Activated T-cell treated with anti-CD3 and anti-CD28 coated beads, Interleukin-2, amount 50 U/mL, for 48 hours (primary cell): ENCODE results near the gene SYS1.

Experiments used
- DNase-seq, 2 experiments: peaks; one replicate each; pipeline ENCODE4 v3.0.0-alpha.2; 2020

SYS1 gene

DNA sequence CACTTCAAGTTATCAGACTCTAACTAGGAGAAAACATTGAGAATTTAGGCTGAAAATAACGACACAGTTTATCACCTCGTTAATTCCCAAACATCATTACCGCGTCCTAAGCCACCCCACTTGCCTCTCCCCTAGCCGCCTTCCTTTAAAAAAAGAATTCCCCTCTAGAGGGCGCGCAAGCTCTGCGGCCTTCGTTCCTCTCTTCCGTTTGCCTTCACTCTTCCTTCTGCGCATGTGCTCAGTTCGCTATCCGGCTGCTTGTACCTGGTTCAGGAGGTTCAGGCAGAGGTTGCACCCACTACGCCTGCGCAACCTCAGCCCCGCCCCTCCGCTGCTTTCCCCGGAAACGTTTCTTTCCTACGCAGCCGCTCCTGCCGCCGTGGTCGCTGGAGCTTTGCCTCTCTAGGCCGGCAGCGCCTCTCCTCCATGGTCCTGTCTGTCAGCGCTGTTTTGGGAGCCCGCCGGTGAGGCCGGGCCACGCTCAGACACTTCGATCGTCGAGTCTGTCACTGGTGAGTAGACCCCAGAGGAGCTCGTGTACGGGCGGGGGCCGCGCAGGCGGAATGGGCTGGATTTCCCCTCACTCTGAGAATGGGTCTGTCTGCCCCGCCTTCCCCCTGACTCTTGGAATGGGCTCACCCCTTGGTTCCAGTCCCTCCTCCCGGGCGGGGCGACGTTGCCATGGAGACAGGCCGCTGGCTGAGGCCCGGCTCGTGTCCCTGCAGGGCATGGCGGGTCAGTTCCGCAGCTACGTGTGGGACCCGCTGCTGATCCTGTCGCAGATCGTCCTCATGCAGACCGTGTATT lies at the start of gene SYS1:
Gene SYS1 (plus strand): TSS at position 353 of the 807 bp plus-strand sequence. CDS start 376 bp downstream, at position 729.
- peak; percentile 99 to 100 for DNase-seq

DNA sequence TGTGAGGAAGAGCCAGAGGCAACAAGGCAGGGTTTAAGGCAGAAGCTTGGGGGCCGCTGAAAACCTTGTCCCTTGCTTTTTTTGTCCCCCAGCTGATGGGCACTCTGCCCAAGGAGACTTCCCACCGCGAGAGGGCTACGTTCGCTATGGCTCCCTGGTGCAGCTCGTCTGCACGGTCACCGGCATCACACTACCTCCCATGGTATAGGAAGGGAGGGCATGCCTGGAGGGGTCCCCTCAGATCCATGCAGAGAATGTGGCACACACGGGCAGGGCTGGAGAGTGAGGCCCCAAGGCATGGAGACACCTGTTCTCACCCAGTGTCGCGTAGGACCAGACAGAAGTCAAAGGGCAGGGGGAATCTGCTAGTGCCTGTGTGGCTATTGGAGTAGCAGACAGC lies 49.0 kb upstream of the SYS1 start:
- no peak for DNase-seq

DNA sequence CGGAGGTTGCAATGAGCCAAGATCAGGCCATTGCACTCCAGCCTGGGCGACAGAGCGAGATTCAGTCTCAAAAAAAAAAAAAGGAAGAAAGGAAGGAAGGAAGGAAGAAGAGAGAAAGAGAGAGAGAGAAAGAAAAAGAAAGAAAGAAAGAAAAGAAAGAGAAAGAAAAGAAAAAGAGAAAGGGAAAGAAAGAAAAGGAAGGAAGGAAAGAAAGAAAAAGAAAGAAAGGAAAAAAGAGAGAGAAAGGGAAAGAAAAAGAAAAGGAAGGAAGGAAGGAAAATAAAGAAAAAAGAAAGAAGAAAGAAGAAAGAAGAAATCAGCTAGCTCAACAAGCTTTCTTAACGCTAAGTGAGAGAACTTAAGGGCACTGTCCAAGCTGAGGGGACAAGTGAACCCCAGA lies 47.3 kb upstream of the SYS1 start:
- DNase-seq: no peak

DNA sequence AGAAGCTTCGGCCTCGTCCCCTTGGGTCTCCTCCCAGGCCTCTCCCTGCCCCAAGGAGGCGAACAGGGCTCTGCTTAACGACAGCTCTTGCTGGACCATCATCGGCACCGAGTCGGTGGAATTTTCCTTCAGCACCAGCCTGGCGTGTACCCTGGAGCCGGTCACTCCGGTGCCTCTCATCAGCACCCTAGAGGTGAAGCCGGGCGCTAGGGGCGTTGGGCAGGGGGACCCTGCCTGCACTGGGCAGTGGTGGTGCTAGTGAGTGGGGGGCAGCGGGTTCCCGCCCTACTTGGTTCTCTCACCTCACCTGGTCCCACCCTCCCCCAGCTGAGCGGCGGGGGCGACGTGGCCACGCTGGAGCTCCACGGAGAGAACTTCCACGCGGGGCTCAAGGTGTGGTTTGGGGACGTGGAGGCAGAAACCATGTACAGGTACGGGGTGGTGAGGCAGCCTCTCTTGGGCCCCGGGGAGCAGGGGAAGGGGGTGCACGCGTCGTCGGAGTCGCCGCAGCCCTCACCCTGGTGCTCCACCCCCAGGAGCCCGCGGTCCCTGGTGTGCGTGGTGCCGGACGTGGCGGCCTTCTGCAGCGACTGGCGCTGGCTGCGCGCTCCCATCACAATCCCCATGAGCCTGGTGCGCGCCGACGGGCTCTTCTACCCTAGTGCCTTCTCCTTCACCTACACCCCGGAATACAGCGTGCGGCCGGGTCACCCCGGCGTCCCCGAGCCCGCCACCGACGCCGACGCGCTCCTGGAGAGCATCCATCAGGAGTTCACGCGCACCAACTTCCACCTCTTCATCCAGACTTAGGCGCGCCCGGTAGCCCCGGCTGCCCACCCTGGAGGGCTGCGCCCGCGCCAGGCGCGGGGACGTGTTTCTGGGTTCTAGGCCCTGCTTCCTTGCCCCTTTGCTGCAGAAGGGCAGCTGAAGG lies 46.5 kb upstream of the SYS1 start:
- no peak for DNase-seq

DNA sequence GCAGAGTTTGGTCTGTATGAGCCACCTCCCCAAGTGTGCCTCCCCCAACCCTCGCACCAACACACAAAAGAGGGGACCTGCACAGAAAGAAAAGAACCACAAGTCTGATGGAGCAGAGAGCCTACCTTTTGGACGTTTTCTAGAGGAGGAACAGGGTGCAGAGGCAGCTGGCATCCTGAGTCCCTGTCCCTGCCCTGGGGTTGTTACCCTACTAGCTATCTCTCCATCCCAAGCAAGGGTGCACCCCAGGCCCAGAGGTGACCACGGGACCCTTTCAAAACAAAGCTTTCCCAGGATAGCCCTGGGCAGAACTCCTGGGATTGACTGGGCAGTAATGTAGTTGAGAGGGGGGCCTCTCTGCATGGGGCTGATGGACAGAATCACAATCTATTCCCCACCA lies 45.1 kb upstream of the SYS1 start:
- no peak for DNase-seq

DNA sequence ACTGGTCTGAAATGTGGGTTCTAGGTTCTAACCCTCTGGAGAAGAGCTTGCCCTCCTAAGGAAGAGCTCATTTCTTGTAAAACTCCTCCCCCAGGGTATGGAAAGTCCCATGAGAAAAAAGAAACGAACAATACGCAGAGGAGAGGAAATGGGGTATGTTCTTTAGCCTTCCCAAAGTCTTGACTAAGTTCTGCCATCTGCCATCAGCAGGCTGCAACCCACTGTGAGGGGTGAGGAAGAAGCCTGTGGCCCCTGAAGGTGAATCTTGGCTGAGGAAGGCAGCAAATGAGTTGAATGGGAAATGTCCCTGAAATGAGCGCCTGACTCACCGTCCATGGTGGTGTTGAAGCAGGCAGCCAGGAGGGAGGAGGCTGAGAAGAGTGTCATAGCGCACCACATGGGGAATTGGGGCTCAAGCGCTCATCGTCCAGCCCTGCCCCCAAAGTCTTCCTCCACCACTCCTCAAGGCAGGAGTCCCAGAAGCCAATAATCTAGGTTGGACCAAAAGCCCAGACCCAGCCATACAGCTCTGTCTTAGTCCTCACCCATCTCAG lies 44.5 kb upstream of the SYS1 start:
- DNase-seq: no peak

DNA sequence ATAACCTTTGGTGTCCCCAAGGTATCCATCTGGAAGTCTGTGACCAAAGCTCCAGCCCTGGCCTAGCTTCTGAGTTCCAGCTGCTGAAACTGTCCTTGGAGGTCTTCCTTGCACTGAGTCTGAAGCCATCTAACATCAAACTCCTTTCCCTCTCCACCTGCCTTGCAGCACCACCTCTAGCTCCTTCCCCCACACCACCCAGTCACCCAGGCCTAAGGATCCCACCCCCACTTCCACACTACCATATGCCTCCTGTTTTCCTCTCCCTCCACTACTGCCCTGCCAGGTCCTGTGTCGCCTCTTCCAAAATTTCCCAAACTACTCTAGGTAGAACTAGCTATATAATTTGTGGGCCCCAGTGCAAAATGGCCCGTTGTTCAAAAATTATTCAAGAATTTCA lies 44.0 kb upstream of the SYS1 start:
- no peak for DNase-seq

DNA sequence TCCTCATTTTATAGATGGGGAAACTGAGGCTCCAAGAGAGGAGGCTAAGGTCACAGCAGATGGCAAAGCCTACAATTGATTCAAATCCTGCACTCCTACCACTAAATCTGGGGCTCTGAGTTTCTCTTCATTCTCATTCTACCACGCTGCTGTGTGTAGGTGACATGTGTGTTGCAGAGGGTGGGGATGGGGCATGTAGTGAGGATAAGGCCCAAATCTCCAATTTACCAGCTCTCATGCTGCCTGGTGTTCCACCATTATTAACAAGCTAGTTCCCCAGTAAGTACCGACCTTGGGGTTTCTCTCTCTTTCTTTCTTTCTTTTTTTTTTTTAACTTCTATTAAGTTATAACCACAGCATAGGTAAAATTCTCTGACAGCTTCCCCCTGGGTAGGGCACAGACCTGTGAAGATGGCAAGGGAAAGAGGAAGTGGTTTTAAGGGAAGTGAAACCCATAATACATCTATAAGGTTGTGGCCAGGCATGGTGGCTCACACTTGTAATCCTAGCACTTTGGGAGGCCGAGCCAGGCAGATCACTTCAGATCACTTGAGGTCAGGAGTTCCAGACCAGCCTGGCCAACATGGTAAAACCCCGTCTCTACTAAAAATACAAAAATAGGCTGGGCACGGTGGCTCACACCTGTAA lies 41.9 kb upstream of the SYS1 start:
- no peak for DNase-seq

DNA sequence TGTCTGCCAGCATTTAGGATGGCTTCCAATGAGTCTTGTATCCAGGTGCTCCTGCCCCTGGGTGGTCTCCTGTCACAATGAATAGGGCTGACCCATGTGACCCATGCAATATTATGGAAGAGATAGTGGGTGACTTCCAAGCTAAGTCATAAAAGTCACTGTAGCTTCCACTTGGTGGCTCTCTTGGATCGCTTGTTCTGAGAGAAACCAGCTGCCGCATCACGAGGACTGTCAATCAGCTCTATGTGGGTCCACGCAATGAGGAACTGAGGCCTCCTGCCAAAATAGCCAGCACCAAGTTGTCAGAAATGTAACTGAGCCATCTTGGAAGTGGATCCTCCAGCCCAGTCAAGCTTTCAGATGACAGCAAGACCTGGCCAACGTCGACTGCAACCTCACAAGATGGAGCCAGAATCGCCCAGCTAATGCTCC lies 40.0 kb upstream of the SYS1 start:
- DNase-seq: no peak

DNA sequence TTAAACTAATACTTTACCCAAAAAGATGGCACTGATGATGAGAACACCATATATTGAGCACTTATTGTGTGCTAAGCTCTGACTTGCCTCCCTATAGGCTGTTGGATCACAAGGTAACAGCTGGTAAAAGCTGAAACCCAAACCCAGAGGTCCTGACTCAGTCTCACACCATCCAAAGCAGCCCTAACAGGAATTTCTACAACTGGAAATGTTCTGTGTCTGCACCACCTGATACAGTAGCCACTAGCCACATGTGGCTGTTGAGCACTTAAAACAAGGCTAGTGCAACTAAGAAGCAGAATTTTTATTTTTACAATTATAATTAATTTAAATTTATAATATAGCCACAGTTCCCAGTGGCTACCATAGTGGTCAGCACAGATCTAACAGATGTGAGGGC lies 39.2 kb upstream of the SYS1 start:
- no peak for DNase-seq

DNA sequence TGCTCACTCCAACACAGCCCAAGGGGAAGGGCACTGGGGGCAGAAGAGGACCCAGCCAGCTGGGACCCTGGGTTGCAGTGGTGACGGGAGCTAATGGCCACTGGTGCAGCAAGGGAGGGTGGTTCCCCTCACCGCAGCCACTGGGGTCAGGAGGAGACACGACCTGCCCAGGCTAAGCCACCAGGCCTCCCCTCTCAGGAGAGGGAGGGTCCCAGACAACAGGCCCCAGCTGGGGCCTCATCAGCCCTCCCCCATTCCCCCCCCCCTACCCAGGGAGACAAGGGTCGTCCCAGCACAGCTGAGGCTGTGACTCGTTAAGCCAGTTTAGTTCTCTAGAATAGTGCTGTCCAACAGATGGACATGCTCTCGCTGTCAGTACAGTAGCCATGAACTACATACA lies 37.6 kb upstream of the SYS1 start:
- DNase-seq: no peak

DNA sequence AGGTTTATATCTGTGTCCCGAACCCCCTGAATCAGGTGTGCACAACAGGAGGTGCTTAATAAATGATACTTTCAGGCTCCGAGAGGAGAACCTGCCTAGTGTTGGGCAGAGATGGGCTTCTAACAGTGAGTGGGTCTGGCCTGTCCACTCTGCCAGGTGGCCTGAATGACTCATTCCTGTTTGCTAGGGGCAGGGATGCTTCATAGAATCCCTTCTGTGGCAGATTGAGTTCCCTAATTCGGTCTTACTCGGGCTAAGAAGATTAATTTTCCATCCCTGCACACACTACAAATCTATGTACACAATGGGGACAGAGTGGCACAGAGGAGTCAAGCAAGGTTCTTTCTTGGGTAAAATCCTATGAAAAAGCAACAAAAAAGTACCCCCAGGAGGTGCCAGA lies 34.5 kb upstream of the SYS1 start:
- DNase-seq: no peak

DNA sequence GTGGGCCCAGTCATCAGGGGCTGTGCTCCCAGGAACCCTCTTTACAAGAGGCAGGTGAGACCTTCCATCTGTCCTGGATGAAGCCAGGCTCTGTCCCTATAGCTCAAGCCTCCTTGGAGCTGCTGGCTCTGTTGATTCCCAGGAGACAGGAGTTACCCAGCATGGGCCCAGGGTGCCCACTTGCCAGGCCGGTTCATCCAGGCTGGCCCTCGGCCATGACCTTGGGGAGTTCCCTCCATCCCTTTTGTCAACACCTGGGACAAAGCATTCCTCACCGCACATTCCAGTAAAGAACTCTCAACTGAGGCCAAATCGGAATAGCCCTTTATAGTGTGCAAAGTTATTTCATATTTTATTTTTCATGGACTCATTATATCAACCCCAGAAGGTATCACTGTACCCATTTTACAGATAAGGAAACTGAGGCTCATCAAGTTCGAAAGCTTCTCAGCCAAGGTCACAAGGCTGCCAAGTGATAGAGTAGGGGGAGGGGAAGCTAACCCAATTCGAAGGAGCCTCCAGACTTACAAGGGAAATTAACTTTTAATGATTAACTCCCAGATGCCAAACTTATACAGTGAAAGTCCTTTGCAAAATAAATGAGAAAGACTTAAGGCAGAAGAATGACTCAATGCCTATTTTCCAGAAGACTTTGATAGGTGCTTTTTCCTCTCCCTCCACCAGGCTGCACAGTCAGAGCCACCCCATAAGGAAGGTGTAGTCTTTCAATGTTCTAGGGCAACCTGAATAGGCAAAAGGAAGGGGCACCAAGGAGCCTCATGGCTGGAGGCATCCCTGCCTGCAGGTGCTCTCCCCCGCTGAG lies 33.2 kb upstream of the SYS1 start:
- DNase-seq: no peak

DNA sequence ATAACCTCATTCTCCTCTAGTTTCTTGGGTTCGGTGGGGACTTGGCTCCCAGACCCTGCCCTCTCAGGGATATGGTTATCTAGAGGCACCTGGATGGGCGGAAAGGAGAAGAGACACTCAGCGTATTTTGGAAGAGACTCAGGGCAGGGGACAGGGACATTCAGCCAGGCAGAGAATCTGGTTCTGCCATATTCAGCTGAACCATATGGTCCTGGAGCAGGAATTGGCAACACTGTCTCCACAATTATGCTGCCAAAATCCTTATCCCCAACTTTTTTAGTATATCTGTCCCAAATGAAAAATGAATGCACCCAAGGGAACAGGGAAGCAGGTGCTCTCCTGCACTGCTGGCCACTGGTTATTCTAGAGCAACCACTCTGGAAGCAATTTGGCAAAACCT lies 32.5 kb upstream of the SYS1 start:
- no peak for DNase-seq

DNA sequence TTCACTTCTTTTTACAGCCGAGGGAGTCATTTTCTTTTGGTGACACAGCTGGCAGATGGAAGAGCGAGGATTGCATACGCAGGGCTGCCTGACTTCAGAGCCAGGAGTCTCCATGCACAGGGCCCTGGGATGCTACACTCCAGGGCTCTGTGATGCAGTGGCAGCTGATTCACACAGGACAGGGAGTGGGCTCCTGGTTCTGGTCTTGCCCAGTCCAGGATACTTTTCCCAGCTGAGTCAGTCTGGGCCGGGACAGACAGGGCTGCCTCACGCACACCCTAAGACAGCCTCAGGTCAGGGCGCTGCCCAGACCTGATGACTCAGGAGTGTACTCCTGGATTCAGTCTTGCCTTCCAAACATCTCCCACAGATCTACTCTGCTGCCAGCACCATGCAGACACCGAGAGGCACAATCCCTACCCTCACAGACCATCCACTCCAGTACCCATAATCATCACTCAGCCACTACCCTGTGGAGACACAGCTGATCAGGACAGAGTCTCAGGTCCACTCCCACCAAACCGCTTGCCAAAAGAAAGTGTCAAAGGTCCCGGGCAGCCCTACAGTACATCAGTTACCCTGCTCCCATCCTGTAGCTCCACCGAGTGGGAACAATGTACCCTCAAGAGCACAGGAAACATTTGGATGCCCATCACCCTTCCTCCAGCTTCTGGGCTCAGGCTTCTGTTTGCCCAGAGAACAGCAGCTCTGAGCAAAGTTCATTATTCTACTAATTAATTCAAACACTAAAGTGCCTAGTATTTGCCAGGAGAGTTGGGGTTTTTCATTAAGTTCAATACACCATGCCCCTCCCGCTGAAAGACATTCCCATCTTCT lies 26.2 kb upstream of the SYS1 start:
- no peak for DNase-seq

DNA sequence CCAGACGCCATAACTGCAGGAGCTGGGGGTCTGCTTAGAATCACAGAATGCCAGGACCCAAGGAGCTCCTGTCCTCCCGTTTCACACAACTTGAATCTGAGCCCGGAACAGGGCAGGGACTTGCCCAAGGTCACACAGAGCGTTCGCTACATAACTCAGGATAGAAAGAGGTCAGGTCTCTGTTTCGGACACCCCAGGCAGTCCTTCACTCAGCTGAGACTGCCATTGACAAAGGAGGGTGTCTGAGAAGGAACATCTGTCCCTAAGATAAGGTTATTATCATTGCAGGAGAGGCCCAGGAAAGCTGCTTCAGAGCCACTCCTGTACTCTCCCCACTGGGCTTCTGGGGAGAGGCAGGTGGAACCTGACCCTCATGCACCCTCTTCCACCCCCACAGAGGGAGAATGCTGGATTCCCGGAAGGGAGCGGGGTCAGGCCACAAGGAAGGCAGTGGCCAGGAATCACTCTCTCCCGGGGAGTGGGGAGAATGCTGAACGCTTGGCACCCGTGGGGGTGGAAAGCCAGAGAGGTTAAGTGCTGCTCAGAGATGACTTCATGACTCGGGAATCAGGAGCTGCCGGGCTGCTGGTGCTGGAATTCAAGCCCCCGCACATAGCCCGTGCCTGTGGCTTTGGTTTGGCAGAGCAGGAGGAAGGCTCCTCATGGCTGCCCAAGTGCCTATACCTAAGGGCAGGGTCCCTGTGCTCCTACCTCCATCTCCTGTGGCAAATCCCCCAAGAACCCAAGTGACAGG lies 25.4 kb upstream of the SYS1 start:
- DNase-seq: no peak

DNA sequence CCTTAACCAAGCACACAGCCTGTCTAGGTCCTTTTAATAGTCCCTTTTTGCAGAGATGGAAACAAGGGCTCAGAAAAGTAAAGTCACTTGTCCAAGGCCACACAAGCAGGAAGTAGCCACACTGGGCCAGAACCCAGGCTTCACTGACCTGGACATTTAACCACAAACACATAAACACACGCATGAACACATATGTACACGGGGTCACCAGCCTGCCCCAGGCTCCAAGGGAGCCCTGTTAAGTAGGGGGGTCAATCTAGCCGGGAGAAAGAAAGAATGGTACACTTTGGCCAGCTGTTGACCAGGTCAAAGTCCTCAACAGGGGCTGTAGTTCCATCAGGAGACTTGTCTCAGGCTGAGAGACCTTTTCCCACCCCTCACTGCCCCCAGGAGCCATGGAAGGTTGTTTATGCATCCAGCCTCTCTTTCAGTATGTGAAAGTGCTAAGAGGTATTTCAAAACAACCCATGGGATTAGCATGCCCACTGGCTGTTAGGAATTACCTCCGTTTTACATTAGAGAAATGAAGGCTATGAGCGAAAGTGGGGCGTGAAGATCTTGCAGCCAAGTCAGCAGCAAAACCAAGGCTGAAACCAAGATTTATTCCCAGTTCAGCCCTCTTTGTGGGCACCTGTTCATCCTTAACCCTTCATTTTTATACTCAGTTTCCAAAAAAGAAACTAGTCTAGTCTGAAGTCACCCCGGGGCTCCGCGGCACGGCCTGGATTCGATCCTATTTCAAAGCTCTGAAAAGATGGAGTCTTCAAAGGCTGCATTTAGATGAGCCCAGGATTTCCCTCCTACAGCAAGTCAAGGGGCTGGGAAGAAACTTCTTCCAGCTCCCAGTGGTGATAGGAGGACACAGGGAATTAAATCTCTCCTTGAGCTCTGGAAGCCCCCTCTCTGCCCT lies 24.6 kb upstream of the SYS1 start:
- DNase-seq: no peak

DNA sequence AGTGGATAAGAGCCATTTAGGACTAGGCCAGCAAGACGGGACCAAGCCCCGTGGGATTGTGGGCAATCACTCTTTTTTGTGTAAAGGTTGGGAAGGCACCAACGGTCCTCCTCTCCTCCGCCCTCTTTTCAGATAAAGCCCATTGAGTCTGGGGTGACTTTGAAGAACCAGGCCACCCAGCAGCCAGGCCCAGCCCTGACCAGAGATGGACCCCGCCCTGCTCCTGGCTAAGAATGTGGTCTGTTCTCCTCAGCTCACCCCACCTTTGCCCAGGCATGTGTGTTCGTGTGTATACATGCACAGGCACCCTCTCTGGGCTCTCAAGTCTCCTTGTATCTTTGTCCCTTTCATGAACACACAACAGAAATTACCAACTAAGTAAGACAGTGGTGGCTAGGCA lies 23.9 kb upstream of the SYS1 start:
- no peak for DNase-seq

DNA sequence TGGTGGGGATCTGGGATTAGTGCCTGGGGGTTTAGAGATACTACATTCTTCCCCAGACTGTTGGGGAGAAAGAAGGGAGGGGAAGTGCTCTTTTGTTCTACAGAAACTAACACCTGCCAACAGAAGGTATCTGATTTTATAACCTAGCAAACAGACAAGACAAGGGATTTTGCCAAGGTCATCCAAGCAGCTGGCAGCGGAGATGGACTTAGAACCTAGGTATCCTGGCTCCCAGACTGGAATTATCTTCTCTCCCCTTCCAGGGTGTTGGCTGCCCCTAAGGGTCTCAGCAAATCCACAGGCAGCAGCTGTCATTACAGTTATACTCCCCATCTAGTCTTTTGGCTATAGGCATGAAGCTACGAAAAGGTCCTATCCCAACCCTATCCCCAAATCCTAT lies 23.2 kb upstream of the SYS1 start:
- DNase-seq: no peak
